PFSK-1 (cell line): ENCODE measurements around the gene ZDHHC7.

Source experiments
- FOXP2 ChIP-seq: optimal IDR thresholded peaks from 2 replicates; pipeline ENCODE3; 2011; ENCODE audit warnings: borderline replicate concordance, control low read depth, inconsistent platforms; ENCODE audit not compliant: insufficient read depth; ENCODE audit errors: extremely low read length, extremely low read depth
- POLR2AphosphoS5 ChIP-seq: IDR thresholded peaks from 2 replicates; pipeline ENCODE4 v1.6.1; 2012; ENCODE audit warnings: low read depth, mild to moderate bottlenecking, control low read depth, low read length, moderate library complexity
- SIN3A ChIP-seq: IDR thresholded peaks from 2 replicates; pipeline ENCODE4 v1.6.1; 2012; ENCODE audit warnings: mild to moderate bottlenecking, low read length, moderate library complexity, borderline replicate concordance; ENCODE audit not compliant: insufficient read depth
- TAF1 ChIP-seq: IDR thresholded peaks from 2 replicates; pipeline ENCODE4 v1.6.1; 2012; ENCODE audit warnings: low read length, control low read depth, borderline replicate concordance; ENCODE audit not compliant: insufficient read depth
- TF ChIP-seq, protein P1 (sequence below), 2 experiments: IDR thresholded peaks; 2 replicates each; pipeline versions ENCODE4 v1.6.1 to v1.8.0; 2011 to 2012; ENCODE audit warnings: low read depth in 2 of 2, low read length in 2 of 2, control low read depth in 1 of 2, inconsistent platforms in 1 of 2, mild to moderate bottlenecking in 1 of 2, moderate library complexity in 1 of 2; ENCODE audit not compliant: insufficient read depth in 1 of 2

DNA sequence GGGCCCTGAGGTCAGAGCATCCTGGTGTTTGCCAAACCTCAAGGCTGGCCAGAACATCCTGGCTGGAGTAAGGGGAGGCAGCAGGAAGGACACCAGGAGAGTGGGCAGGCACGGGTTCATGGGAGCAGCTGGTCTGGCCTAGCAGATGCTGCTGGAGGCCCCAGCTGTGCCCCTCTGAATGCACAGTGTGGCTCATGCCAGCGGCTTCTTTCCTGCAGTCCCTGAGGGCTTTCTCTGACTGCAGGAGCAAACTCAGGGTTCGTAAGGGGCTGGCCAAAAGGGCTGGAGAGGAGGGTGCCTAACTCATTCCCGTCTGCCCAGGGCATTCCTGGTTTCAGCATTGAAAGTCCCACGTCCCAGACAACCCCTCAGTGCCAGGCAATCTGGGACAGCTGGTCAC is 78.7 kb downstream of the ZDHHC7 start:
- TF ChIP-seq SIN3A: no peak
- TF ChIP-seq POLR2AphosphoS5: no peak
- TF ChIP-seq, protein P1, sequence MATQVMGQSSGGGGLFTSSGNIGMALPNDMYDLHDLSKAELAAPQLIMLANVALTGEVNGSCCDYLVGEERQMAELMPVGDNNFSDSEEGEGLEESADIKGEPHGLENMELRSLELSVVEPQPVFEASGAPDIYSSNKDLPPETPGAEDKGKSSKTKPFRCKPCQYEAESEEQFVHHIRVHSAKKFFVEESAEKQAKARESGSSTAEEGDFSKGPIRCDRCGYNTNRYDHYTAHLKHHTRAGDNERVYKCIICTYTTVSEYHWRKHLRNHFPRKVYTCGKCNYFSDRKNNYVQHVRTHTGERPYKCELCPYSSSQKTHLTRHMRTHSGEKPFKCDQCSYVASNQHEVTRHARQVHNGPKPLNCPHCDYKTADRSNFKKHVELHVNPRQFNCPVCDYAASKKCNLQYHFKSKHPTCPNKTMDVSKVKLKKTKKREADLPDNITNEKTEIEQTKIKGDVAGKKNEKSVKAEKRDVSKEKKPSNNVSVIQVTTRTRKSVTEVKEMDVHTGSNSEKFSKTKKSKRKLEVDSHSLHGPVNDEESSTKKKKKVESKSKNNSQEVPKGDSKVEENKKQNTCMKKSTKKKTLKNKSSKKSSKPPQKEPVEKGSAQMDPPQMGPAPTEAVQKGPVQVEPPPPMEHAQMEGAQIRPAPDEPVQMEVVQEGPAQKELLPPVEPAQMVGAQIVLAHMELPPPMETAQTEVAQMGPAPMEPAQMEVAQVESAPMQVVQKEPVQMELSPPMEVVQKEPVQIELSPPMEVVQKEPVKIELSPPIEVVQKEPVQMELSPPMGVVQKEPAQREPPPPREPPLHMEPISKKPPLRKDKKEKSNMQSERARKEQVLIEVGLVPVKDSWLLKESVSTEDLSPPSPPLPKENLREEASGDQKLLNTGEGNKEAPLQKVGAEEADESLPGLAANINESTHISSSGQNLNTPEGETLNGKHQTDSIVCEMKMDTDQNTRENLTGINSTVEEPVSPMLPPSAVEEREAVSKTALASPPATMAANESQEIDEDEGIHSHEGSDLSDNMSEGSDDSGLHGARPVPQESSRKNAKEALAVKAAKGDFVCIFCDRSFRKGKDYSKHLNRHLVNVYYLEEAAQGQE (IDR thresholded peaks at IDR 0.05; ENCODE audit: insufficient read depth in 1 of 2, low read depth in 2 of 2, low read length in 2 of 2): no peak
- TF ChIP-seq TAF1: no peak
- TF ChIP-seq FOXP2: no peak
